ENCODE measurements around the gene ZNF831.

DNA sequence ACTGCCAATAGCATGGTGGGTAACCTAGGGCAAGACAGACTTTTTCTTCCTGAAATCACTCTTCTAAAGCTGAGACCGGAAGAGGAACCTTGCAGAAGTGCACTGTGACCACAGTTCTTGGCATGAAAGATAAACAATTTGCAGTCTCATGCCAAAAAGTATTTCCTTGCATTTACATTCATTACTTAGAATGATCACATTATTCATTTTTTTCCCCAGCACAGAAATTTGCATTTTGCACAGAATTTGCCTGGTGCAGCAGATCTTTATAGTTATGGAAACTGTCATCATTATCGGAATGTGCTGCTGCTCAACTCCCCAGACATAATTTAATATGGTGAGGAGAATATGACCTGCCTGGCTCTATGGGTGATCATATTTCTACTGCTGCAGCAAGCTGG, 94.6 kb downstream of the ZNF831 start:
- TF ChIP-seq, protein P1, sequence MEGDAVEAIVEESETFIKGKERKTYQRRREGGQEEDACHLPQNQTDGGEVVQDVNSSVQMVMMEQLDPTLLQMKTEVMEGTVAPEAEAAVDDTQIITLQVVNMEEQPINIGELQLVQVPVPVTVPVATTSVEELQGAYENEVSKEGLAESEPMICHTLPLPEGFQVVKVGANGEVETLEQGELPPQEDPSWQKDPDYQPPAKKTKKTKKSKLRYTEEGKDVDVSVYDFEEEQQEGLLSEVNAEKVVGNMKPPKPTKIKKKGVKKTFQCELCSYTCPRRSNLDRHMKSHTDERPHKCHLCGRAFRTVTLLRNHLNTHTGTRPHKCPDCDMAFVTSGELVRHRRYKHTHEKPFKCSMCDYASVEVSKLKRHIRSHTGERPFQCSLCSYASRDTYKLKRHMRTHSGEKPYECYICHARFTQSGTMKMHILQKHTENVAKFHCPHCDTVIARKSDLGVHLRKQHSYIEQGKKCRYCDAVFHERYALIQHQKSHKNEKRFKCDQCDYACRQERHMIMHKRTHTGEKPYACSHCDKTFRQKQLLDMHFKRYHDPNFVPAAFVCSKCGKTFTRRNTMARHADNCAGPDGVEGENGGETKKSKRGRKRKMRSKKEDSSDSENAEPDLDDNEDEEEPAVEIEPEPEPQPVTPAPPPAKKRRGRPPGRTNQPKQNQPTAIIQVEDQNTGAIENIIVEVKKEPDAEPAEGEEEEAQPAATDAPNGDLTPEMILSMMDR (IDR thresholded peaks at IDR 0.05) = no peak
- TF ChIP-seq POLR2A (IDR thresholded peaks at IDR 0.05) = no peak

All from heart left ventricle (tissue), 13 donors.